ENCODE results near the gene SLC25A43.
A peak's percentile ranks its signal among the peaks of the same experiment; 100 is the strongest.
"Not testable (repeated sequence)": the region's sequence is repeated elsewhere in the genome, so short reads cannot be mapped to it uniquely, and the experiment has no call there.

The SLC25A43 gene

GRCh38 chrX:119398974-119399771, at the start of gene SLC25A43:
Gene SLC25A43 (plus strand): TSS chrX:119399336. CDS start chrX:119399404, 68 bp downstream.
- DNase-seq (ENCODE audit: low read depth in 2 of 2) = peak; percentile 4 to 19

DNA sequence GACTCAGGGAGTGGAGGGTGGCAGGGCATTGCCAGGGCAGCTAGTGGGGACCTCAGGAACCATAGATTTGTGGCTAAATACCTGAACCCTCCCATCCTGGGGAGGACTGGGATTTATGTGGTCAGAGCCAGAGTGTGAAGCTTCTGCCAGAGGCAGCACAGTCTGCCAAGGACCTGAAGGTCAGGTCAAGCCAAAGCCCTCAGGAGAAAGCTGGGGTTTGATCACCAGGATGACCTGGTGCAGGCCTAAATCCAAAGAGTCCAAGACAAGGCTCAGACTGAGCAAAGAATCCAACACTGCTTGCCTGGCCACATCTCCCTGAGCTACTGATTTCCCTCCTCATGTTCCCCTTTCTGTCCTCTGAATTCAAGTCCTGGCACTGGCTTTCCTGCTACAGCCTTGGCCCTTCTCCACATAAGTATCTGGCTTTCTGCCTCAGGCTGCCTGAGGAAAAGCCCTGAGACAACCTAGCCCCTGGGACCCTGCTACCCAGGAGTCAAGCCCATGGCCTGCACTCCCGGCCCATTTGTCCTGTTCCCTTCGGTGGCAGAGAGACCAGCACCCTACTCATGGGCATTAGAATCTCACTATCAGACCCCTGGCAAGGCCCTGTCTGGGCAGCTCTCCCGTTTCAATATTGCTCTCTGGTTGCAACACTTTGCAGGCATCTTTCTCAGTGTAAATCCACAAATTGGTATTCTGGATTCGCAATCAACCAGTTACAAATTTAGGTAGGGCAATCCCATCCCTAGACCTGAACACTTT, 39.3 kb upstream of the SLC25A43 start:
- DNase-seq (ENCODE audit: low read depth in 2 of 2) = no peak

GRCh38 chrX:119361451-119361850, 37.7 kb upstream of the SLC25A43 start:
- DNase-seq (ENCODE audit: low read depth in 2 of 2) = not testable (repeated sequence)

GRCh38 chrX:119362074-119362473, 37.1 kb upstream of the SLC25A43 start:
- not testable (repeated sequence) for DNase-seq (ENCODE audit: low read depth in 2 of 2)

GRCh38 chrX:119363391-119363790, 35.7 kb upstream of the SLC25A43 start:
- no peak for DNase-seq (ENCODE audit: low read depth in 2 of 2)

DNA sequence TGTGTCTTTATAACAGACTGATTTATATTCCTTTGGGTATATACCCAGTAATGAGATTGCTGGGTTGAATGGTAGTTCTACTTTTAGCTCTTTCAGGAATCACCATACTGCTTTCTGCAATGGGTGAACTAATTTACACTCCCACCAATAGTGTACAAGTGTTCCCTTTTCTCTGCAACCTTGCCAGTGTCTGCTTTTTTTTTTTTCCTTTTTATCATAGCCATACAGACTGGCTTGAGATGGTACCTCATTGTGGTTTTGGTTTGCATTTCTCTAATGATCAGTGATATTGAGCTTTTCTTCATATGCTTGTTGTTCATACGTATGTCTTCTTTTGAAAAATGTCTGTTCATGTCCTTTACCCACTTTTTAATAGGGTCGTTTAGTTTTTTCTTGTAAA, 27.3 kb upstream of the SLC25A43 start:
- not testable (repeated sequence) for DNase-seq (ENCODE audit: low read depth in 2 of 2)

- no peak for DNase-seq (ENCODE audit: low read depth in 2 of 2)
These were observed 24.4 kb upstream of the SLC25A43 start for GRCh38 chrX:119374736-119375135.

- no peak for DNase-seq (ENCODE audit: low read depth in 2 of 2)
These were observed 23.6 kb upstream of the SLC25A43 start for GRCh38 chrX:119375561-119375960.

DNA sequence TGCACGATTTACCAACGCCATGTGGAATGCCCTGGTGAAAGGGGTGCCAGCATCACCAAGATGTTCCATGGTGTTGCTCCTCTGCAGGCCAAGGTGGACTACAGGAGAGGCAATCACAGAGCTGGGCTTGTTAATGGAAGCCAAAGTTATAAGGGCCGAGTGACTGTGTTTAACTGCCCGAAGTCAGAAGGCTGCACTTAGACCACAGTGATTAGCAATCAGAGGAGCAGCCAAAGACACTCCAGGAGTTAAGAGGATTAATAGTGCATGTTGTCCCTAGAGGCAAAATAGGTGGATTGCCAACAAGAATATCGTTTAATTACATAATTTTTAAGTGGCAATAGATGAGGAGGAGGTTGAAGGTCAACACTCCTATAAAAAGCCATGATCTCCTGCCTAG, 22.8 kb upstream of the SLC25A43 start:
- no peak for DNase-seq (ENCODE audit: low read depth in 2 of 2)

DNA sequence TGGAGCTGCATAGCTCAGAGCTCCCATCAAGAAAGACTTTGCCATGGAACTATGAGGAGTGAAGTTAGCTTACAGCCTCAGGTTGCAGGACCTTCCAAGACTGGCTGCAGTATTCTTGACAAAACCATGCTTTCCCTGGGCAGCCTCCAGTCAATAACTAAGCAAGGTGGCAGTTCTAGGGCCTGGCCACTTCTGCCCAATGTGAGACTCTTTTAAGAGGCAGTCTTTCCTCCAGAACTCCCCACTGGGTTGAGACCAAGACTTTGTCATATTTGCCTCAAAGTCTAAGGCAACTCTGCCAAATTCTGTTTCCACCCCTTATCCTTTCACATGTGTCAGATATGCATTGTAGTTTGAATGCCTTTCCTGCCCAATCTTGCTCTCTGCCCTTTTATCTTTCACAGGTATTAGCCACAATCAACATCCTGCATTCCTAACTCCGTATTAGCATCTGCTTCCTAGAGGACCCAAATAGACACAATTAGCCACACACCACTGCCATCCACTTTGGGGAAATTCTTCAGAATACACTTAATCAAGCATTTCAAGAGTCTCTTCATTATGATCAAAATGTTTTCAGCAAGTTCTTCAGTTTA, 17.7 kb upstream of the SLC25A43 start:
- DNase-seq (ENCODE audit: low read depth in 2 of 2) = no peak

DNA sequence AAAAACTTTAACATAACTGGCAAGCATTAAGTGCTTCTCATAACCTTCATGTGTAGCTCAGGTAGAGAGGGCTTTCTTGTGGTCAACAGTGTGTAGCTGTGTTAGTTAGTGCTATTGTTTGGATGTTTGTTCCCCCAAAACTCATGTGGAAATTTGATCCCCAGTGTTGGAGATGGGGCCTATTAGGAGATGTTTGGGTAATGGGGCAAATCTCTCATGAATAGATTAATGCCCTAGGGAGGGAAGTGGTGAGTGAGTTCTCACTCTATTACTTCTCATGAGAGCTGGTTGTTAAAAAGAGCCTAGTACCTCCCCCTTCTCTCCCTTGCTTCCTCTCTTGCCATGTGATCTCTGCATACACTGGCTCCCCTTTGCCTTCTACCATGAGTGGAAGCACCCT, 16.5 kb upstream of the SLC25A43 start:
- DNase-seq (ENCODE audit: low read depth in 2 of 2) = no peak

- DNase-seq (ENCODE audit: low read depth in 2 of 2) = not testable (repeated sequence)
These were observed 12.5 kb upstream of the SLC25A43 start for GRCh38 chrX:119386685-119387084.

- DNase-seq (ENCODE audit: low read depth in 2 of 2) = not testable (repeated sequence)
These were observed 11.7 kb upstream of the SLC25A43 start for GRCh38 chrX:119387426-119387825.

DNA sequence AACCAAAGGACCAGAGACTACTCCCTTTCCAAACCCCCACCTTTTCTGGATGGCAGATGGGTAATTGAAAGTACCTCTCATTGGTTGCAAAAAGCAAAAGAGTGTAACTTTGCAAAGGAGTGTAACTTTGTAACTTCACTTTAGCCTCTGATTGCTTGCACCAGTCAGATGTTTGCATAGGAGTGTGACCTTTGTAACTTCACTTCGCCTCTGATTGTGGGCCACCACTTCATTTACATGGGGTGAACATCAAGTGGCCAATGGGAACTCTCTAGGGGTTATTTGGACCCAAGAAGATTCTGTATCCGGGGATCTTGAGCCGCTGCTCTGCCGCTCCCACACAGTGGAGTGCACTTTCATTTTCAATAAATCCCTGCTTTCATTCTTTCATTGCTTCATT, 9.9 kb upstream of the SLC25A43 start:
- DNase-seq (ENCODE audit: low read depth in 2 of 2) = no peak

GRCh38 chrX:119389871-119390501, 9.2 kb upstream of the SLC25A43 start:
- DNase-seq (ENCODE audit: low read depth in 2 of 2) = no peak

- DNase-seq (ENCODE audit: low read depth in 2 of 2) = no peak
These were observed 7.9 kb upstream of the SLC25A43 start for GRCh38 chrX:119391279-119391678.

- DNase-seq (ENCODE audit: low read depth in 2 of 2) = no peak
These were observed 6.0 kb upstream of the SLC25A43 start for GRCh38 chrX:119393144-119393543.

DNA sequence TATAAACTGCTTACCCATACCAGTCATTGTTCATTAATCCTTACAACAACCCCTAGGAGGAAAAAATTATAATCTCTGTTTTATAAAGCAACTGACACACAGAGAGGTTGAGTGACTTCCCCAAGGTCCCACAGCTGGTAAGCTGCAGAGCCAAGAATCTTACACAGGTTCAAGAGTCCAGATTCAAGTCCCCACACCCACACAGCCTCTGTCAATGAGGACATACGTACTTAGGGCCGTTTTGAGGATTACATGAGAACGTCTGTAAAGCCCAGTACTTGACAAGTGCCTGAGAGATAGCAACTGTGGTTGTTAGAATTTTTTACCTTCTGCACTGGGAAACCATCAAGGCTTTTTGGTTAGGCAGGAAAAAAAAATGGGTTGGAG, 556 bp upstream of the SLC25A43 start:
- no peak for DNase-seq (ENCODE audit: low read depth in 2 of 2)

DNA sequence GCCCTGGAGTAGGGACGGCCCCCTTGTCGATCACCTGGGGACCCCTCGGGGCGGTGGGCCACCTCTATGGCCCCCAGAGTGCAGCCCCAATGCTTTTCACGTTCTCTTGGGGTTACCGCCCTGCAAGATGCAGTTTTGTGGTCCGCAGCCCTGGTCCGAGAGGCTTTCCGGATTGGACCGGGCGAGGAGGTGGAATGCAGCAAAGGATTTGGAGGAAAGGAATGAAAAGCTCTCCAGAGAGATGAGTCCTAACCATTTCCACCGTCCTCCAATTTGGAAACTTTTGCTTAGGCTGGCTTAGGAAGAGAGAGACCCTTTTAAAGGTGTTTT, 601 bp downstream of the SLC25A43 start:
- DNase-seq (ENCODE audit: low read depth in 2 of 2) = no peak

GRCh38 chrX:119401569-119401968, 2.4 kb downstream of the SLC25A43 start:
- DNase-seq (ENCODE audit: low read depth in 2 of 2) = no peak

DNA sequence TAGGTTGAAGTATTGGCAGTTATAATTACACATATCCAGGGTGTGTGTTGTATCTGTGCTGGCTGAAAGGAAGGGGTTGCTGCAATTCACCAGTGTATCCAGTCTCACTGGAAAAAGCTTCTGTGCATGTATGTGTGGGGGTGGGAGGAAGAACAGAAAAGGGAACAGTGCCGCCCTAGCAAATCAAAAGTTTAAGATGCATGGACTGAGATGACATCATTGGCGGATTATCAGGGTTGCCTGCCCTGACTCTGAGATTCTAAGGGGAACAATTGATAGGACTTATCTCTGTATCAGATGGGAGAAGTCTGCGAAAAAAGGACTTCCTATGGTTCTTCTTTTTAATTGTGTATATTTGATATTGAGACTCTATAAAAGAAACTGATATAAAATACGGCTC, 3.5 kb downstream of the SLC25A43 start:
- DNase-seq (ENCODE audit: low read depth in 2 of 2) = no peak

- DNase-seq (ENCODE audit: low read depth in 2 of 2) = no peak
These were observed 7.6 kb downstream of the SLC25A43 start for GRCh38 chrX:119406776-119407175.
